OCI-LY1 (cell line): Measurements from ENCODE around the gene ANKRD30B.
"Not testable (repeated sequence)": the region's sequence is repeated elsewhere in the genome, so short reads cannot be mapped to it uniquely, and the experiment has no call there.

Experiments used
- EZH2 ChIP-seq: fragments of 200-600 bp; sonication (generic), shearing (Covaris generic); IDR thresholded peaks from 2 replicates; pipeline ENCODE4 v1.8.0; 2017; ENCODE audit warnings: borderline replicate concordance, mixed run types, mild to moderate bottlenecking, antibody characterized with exemption, low read length, moderate library complexity, mixed read lengths
- TF ChIP-seq, protein P1 (sequence below): fragments of 200-600 bp; sonication (generic), shearing (Covaris generic); IDR thresholded peaks from 2 replicates; pipeline ENCODE4 v1.5.1; 2017; ENCODE audit warnings: mild to moderate bottlenecking, antibody characterized with exemption, low read length, moderate library complexity, mixed read lengths

DNA sequence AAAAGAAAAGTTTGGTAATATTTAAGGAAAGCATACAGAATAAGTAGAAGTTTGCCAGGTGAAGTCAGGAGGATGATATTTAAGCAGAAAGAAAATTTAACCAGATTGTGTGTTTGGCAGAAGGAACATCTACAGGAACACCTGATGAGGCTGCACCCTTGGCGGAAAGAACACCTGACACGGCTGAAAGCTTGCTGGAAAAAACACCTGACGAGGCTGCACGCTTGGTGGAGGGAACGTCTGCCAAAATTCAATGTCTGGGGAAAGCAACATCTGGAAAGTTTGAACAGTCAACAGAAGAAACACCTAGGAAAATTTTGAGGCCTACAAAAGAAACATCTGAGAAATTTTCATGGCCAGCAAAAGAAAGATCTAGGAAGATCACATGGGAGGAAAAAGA lies 15.6 kb downstream of the ANKRD30B start:
- TF ChIP-seq, protein P1, sequence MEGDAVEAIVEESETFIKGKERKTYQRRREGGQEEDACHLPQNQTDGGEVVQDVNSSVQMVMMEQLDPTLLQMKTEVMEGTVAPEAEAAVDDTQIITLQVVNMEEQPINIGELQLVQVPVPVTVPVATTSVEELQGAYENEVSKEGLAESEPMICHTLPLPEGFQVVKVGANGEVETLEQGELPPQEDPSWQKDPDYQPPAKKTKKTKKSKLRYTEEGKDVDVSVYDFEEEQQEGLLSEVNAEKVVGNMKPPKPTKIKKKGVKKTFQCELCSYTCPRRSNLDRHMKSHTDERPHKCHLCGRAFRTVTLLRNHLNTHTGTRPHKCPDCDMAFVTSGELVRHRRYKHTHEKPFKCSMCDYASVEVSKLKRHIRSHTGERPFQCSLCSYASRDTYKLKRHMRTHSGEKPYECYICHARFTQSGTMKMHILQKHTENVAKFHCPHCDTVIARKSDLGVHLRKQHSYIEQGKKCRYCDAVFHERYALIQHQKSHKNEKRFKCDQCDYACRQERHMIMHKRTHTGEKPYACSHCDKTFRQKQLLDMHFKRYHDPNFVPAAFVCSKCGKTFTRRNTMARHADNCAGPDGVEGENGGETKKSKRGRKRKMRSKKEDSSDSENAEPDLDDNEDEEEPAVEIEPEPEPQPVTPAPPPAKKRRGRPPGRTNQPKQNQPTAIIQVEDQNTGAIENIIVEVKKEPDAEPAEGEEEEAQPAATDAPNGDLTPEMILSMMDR, result not testable (repeated sequence)
- not testable (repeated sequence) for TF ChIP-seq EZH2
